K562 (cell line): ENCODE measurements around the gene JADE3. TPM values are rescaled to one million over a fixed set of nuclear protein-coding genes. Genes with fewer than 3 reads are reported as not detected.

Source experiments
- ATAC-seq: fragments of 200-7000 bp; cut with Tn5 transposase; 3 replicates; pipeline ENCODE4 v1.9.1; 2020; ENCODE audit warnings: moderate library complexity
- BruUV-seq: library from RNA; stranded (reverse); fragments of 400-500 nt; replicated peaks from 2 replicates; lab custom pipeline; 2021; lab: Mats Ljungman, UMichigan
- CTCF ChIA-PET: fragments of 300-600 bp; formaldehyde crosslinking; extraction: SDS; loops from one replicate; lab custom pipeline; 2021; ENCODE audit warnings: low intra/inter-chr PET ratio; lab: Yijun Ruan, JAX
- POLR2A ChIA-PET: fragments of 300-600, 350-650 bp; sonication (Branson Sonifier 250); formaldehyde crosslinking; extraction: SDS; loops from one replicate; lab custom pipeline; 2021; ENCODE audit warnings: antibody characterized with exemption, inconsistent platforms; lab: Yijun Ruan, JAX
- DNase-seq, 4 experiments: peaks; one replicate each; pipeline versions ENCODE4 v3.0.0 to v3.0.0-alpha.2; 2011 to 2018; ENCODE audit warnings: low spot score in 3 of 4, mixed read lengths in 3 of 4; ENCODE audit errors: extremely low read depth in 1 of 4
- FAIRE-seq: peaks from 2 replicates; lab custom pipeline; 2011; peaks lifted over from hg19 to GRCh38; lab: Jason Lieb, UNC
- H2AFZ ChIP-seq: 2 replicates; pipeline ENCODE4 v1.6.0; 2011; ENCODE audit warnings: low read depth, low read length, control low read depth, inconsistent platforms
- H3K27ac ChIP-seq: fragments of 200-600 bp; 3 replicates; pipeline ENCODE4 v1.8.0; 2011; ENCODE audit warnings: low read depth, mild to moderate bottlenecking, control low read depth, inconsistent platforms, low read length, moderate library complexity, mixed read lengths; ENCODE audit errors: extremely low read depth
- H3K27me3 ChIP-seq, 2 experiments: fragments of 300-600 bp in 1 of 2; 2 replicates in 1 of 2; 3 replicates in 1 of 2; pipeline versions ENCODE4 v1.6.0 to v1.8.0; 2011; ENCODE audit warnings: inconsistent platforms in 2 of 2, low read length in 2 of 2, mild to moderate bottlenecking in 1 of 2, mixed read lengths in 1 of 2, moderate library complexity in 1 of 2; ENCODE audit not compliant: control insufficient read depth in 2 of 2, insufficient read depth in 2 of 2
- H3K36me3 ChIP-seq: fragments of 300-600 bp; 3 replicates; pipeline ENCODE4 v1.8.0; 2011; ENCODE audit warnings: mild to moderate bottlenecking, low read length, inconsistent platforms; ENCODE audit not compliant: control insufficient read depth, insufficient read depth
- H3K4me1 ChIP-seq, 2 experiments: fragments of 200-600 bp in 1 of 2; replicated peaks in 1 of 2; 2 replicates in 1 of 2; 3 replicates in 1 of 2; pipeline versions ENCODE4 v1.5.1 to v1.8.0; 2011; ENCODE audit warnings: inconsistent platforms in 2 of 2, low read length in 2 of 2, mild to moderate bottlenecking in 1 of 2, mixed read lengths in 1 of 2, moderate library complexity in 1 of 2; ENCODE audit not compliant: control insufficient read depth in 2 of 2, insufficient read depth in 2 of 2
- H3K4me2 ChIP-seq: 2 replicates; pipeline ENCODE4 v1.6.1; 2011; ENCODE audit warnings: low read length, control low read depth, inconsistent platforms, mixed read lengths; ENCODE audit not compliant: insufficient read depth
- H3K4me3 ChIP-seq: fragments of 200-600 bp; sonication (generic), shearing (Covaris generic); 2 replicates; pipeline ENCODE4 v1.5.1; 2016; ENCODE audit warnings: control low read depth, inconsistent platforms
- H3K79me2 ChIP-seq: fragments of 200-600 bp; 3 replicates; pipeline ENCODE4 v1.8.0; 2011; ENCODE audit warnings: low read length, inconsistent platforms; ENCODE audit not compliant: control insufficient read depth, insufficient read depth
- H3K9ac ChIP-seq, 2 experiments: 2 replicates each; pipeline versions ENCODE4 v1.6.0 to v1.6.1; 2011; ENCODE audit warnings: low read depth in 2 of 2, low read length in 2 of 2, control low read depth in 1 of 2, inconsistent platforms in 1 of 2, mild to moderate bottlenecking in 1 of 2, mixed read lengths in 1 of 2; ENCODE audit not compliant: insufficient read depth in 1 of 2
- H3K9me1 ChIP-seq: one replicate; pipeline ENCODE4 v1.6.0; 2011; ENCODE audit warnings: inconsistent platforms, mild to moderate bottlenecking, low read length, moderate library complexity; ENCODE audit not compliant: control insufficient read depth, insufficient read depth
- H3K9me3 ChIP-seq: replicated peaks from 2 replicates; pipeline ENCODE4 v1.5.1; 2011; ENCODE audit warnings: low read depth, low read length, inconsistent platforms; ENCODE audit not compliant: control insufficient read depth, insufficient read depth
- H4K20me1 ChIP-seq: replicated peaks from 2 replicates; pipeline ENCODE4 v1.6.1; 2011; ENCODE audit warnings: low read length, inconsistent platforms, mixed read lengths; ENCODE audit not compliant: control insufficient read depth, insufficient read depth
- BCL6 ChIP-seq: fragments of 250-450 bp; sonication (Bioruptor Pico); IDR thresholded peaks from 2 replicates; pipeline ENCODE4 v1.4.0; 2020
- CTBP1 ChIP-seq: fragments of 450-650 bp; IDR thresholded peaks from 2 replicates; pipeline ENCODE4 v1.6.1; 2016; ENCODE audit warnings: borderline replicate concordance
- DNMT1 ChIP-seq: fragments of 450-650 bp; IDR thresholded peaks from 2 replicates; pipeline ENCODE4 v1.6.1; 2016; ENCODE audit warnings: antibody characterized with exemption, mild to moderate bottlenecking
- MAFG ChIP-seq: fragments of 450-650 bp; conservative IDR thresholded peaks from 2 replicates; pipeline ENCODE4 v1.6.1; 2016; ENCODE audit warnings: missing genetic modification characterization, missing compliant biosample characterization
- NFRKB ChIP-seq: fragments of 450-650 bp; IDR thresholded peaks from 2 replicates; pipeline ENCODE4 v1.6.1; 2016; ENCODE audit warnings: low read depth
- RFX5 ChIP-seq: IDR thresholded peaks from 2 replicates; pipeline ENCODE4 v1.6.1; 2011; ENCODE audit warnings: low read depth, mild to moderate bottlenecking, improper control_type of control experiment, low read length
- ZBTB5 ChIP-seq: fragments of 450-650 bp; IDR thresholded peaks from 2 replicates; pipeline ENCODE4 v1.6.1; 2017; ENCODE audit warnings: antibody characterized with exemption
- WGBS: fragments of 100-300 bp; shearing (Covaris generic); methylation state at CpG from one replicate; pipeline ENCODE4 v1.1.6; 2016; ENCODE audit warnings: low coverage, mixed read lengths; ENCODE audit not compliant: insufficient coverage; ENCODE audit errors: missing lambda C conversion rate; 5-methylcytosine and 5-hydroxymethylcytosine counted together
- in situ Hi-C: fragments of 300-500 bp; cut with MboI; formaldehyde crosslinking; loops from 4 replicates; pipeline ENCODE4 v1.15.0; 2018; ENCODE audit warnings: inconsistent platforms, mixed read lengths
- intact Hi-C: fragments of 100-400 bp; cut with micrococcal nuclease; formaldehyde crosslinking; loops from 2 replicates; pipeline ENCODE4 v1.14.2; 2022
- polyA plus RNA-seq, 8 experiments: library from polyadenylated mRNA; depleted of rRNA in 4 of 8; stranded (reverse) in 5 of 8; unstranded in 3 of 8; fragments of >200 nt; fragmentation: Nextera tagmentation in 2 of 8; fragmentation: Illumina TruSeq in 1 of 8; extraction: Ambion mirVana in 2 of 8; extraction: Trizol in 1 of 8; gene quantifications; 2 replicates each; pipeline versions ENCODE4 v1.2.1 to v1.2.3, GENCODE V29; 2011 to 2014; ENCODE audit warnings: inconsistent platforms in 1 of 8, missing spikeins in 1 of 8
- total RNA-seq, 7 experiments: library from RNA; depleted of rRNA in 6 of 7; stranded (reverse); fragments of >200 nt in 6 of 7; fragmentation: Illumina TruSeq in 2 of 7; extraction: Trizol in 2 of 7; gene quantifications; 2 replicates each; pipeline versions ENCODE4 v1.2.1 to v1.2.3, GENCODE V29; 2011 to 2021; ENCODE audit warnings: low replicate concordance in 1 of 7
- TF ChIP-seq, protein P1 (sequence below), 2 experiments: fragments of 150-350 bp in 1 of 2; IDR thresholded peaks; 2 replicates each; pipeline ENCODE4 v1.6.1; 2012 to 2016; ENCODE audit warnings: low read depth in 2 of 2, low read length in 2 of 2, mild to moderate bottlenecking in 1 of 2, moderate library complexity in 1 of 2

Gene JADE3
- total and polyA plus RNA-seq, 9 of the 15 experiments (the other 6 are each of a cell fraction or from before 2014, with no cell fraction given) = 2.6 to 10.0 (median 7.0) TPM

- DNase-seq = no peak
- TF ChIP-seq, protein P1, sequence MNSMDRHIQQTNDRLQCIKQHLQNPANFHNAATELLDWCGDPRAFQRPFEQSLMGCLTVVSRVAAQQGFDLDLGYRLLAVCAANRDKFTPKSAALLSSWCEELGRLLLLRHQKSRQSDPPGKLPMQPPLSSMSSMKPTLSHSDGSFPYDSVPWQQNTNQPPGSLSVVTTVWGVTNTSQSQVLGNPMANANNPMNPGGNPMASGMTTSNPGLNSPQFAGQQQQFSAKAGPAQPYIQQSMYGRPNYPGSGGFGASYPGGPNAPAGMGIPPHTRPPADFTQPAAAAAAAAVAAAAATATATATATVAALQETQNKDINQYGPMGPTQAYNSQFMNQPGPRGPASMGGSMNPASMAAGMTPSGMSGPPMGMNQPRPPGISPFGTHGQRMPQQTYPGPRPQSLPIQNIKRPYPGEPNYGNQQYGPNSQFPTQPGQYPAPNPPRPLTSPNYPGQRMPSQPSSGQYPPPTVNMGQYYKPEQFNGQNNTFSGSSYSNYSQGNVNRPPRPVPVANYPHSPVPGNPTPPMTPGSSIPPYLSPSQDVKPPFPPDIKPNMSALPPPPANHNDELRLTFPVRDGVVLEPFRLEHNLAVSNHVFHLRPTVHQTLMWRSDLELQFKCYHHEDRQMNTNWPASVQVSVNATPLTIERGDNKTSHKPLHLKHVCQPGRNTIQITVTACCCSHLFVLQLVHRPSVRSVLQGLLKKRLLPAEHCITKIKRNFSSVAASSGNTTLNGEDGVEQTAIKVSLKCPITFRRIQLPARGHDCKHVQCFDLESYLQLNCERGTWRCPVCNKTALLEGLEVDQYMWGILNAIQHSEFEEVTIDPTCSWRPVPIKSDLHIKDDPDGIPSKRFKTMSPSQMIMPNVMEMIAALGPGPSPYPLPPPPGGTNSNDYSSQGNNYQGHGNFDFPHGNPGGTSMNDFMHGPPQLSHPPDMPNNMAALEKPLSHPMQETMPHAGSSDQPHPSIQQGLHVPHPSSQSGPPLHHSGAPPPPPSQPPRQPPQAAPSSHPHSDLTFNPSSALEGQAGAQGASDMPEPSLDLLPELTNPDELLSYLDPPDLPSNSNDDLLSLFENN (IDR thresholded peaks at IDR 0.05; ENCODE audit: low read depth in 2 of 2, low read length in 2 of 2) = no peak
- no peak for TF ChIP-seq NFRKB
- TF ChIP-seq DNMT1 = no peak
- no peak for TF ChIP-seq CTBP1
- TF ChIP-seq ZBTB5 = no peak
- TF ChIP-seq RFX5 = no peak
- no peak for TF ChIP-seq BCL6 (CRISPR knock-in tag)
- TF ChIP-seq MAFG (tag) = no peak
These were observed 41.4 kb downstream of the JADE3 start for GRCh38 chrX:46953597-46953996.

More at GRCh38 chrX:46953597-46953996, 41.4 kb downstream of the JADE3 start:
- Histone ChIP-seq H3K4me3 (no peak overlapping the region), H3K4me1 (no peaks in the 10 kb centered on the region; a peak in 1 of 5 replicates), H3K36me3 (no peaks in the 10 kb centered on the region), H3K9me3 (no peaks in the 10 kb centered on the region), H3K27ac (no peak overlapping the region), H4K20me1 (no peaks in the 10 kb centered on the region), H3K79me2 (no peaks in the 10 kb centered on the region), H3K27me3 (no peaks in the 10 kb centered on the region), H2AFZ (no peak overlapping the region), H3K9me1 (no peaks in the 10 kb centered on the region), H3K4me2 (no peak overlapping the region), H3K9ac (no peak overlapping the region)
- FAIRE-seq = no peak
- no TSS peak for BruUV-seq
- ATAC-seq = no peak
- ChIA-PET CTCF (no interaction called here), POLR2A (interaction anchor here (0.6 kb wide), 1 partner anchor 165 kb away, joined by 3 read pairs; no protein-coding TSS in a partner anchor)
- in situ Hi-C loops = no loop called here
- intact Hi-C loops = no loop called here
- 0% methylated on average over 2 of the region's 2 CpGs for WGBS
